HUDEP-2 (cell line): ENCODE measurements around the gene ZNF76.
"Not testable (repeated sequence)": the region's sequence is repeated elsewhere in the genome, so short reads cannot be mapped to it uniquely, and the experiment has no call there.

Experiments
- DNase-seq, 76 experiments: peaks; one replicate each; lab custom pipeline; 2025; ENCODE audit not compliant: unreplicated experiment in 76 of 76; lab: John Stamatoyannopoulos, UW

ZNF76 gene

DNA sequence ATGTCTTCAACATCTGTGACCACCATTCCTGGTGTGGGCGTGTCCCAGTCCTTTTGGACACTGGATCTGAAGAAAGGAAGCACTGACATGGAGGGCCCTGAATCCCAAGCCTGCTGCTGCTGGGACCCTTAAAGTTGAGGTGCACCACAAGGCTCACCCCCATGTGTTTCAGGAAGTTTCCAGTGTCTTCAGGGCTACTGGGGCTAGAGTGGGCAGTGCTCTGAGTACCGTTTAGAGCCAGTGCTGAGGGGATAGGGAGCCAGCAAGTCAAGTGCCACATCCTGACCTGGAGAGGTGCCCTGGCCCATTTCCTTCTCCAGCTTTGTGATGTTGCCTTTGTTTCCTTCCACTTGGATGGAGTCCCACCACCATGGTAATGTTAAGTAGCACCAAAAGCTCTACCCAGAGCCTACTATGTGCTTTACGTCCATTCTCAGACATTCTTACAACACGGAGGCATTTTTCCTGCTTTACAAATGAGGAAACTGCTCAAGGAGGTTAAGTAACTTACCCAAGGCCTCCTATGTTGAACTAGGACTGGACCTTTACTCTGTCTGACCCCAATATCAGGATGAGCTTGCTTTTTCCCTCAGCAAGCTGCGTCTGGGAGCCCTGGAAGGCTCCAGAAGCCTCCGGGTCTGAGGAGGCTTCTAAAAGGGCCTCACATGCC is 37.5 kb downstream of the ZNF76 start:
- no peak for DNase-seq

GRCh38 chr6:35297601-35298481 is 38.3 kb downstream of the ZNF76 start, which contains the start of gene DEF6:
TSS of gene DEF6 (plus strand) at chr6:35297818. CDS start at chr6:35297857, 39 bp downstream.
- DNase-seq = peak in 73 of 76 experiments; percentile 49 to 91 (median 78)

DNA sequence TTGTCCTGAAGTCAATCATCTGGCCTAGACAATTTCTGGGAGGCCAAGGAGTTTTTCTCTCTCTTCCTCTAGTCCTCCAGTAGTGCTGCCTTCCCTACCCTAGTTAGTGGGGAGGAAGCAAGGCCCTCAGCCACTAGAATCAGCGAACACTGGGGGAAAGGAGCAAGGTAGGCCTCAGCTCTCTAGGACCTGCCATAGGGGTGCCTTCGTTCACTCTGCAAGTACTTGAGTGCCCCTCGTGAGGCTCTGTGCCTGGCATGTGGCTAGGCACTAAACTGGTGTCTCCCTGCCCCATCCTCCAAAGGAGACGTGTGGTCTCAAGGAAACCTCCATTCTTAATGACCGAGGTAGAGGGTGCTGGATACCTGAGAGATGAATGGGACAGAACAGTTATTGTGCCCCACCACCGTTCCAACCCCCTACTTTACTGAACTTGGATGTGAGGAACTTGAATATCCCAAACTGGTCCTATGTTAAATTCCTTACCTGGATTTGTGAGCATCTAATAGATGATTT is 39.1 kb downstream of the ZNF76 start:
- no peak for DNase-seq

- DNase-seq = peak in 1 of 76 experiments; percentile 23
These were observed 40.1 kb downstream of the ZNF76 start for GRCh38 chr6:35299674-35300073.

DNA sequence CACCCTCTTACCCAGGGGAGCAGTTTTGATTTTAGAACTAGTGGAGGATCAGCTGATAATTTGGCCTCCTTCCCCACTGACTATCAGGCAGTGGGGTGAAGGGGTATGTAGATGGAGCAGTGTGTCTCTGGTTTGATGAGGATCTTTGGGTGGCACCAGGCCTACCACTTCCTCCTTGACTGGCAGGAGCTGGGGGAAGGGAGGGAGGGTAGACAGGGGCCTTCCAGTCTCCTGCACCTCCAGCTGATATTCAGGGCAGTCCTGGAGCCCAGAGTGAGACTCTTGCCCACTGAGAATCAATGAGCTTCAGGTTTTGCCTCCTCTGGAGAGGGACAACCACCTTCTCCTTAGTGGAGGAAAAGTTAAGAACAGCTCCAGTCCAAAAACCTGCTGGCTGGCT is 41.3 kb downstream of the ZNF76 start:
- DNase-seq = peak in 12 of 76 experiments; percentile 8 to 37 (median 19)

DNA sequence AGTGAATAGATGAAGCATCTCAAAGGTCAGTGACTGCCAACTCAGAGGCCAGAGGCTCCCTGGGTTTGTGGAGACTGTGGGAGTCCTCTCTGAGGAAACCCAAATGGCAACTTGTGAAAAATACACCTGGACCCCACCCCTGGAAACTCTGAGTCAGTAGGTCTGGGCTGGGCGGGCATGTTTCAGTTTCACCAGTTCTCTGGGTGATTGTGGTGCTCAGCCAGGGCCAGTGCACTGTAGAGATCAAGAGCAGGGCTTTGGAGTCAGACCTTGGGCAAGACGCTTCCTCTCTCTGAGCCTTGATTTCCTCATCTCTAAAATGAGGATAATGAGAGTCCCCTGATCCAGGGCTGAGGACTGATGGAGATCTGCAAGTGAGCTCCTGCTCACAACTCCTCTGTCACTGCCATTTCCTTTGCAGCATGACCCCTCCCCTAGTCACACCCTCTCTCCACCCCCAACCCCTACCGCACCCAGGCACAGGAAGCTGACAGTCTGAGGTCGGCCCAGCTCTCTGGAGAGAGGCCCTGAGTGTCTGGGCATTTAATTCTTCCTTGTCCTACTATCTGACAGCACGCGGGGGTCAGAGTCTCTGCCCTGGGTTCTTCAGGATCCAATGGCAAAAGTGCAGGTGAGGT is 43.2 kb downstream of the ZNF76 start:
- peak in 48 of 76 experiments; percentile 10 to 71 (median 38) for DNase-seq

DNA sequence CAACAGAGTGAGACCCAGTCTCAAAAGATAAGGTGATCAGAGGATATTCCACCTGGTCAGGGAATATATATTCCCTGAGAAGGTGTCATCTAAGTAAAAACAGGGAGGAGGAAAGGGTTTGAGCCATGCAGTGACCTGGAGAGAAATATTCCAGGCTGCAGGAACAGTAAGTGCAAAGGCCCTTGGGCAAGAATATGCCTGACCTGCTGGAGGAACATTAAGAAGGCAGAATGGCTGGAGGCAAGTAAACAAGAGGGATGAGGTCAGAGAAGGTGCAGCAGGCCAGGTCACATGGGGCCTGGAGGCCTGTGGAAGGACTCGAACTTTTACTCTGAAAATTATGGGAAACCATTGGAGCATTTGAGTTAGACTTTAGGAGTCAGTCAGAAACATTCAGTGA is 44.8 kb downstream of the ZNF76 start:
- DNase-seq = no peak

- DNase-seq = no peak
These were observed 45.6 kb downstream of the ZNF76 start for GRCh38 chr6:35305117-35305516.

- peak in 47 of 76 experiments; percentile 14 to 75 (median 32) for DNase-seq
These were observed 47.6 kb downstream of the ZNF76 start for GRCh38 chr6:35307138-35307537.

DNA sequence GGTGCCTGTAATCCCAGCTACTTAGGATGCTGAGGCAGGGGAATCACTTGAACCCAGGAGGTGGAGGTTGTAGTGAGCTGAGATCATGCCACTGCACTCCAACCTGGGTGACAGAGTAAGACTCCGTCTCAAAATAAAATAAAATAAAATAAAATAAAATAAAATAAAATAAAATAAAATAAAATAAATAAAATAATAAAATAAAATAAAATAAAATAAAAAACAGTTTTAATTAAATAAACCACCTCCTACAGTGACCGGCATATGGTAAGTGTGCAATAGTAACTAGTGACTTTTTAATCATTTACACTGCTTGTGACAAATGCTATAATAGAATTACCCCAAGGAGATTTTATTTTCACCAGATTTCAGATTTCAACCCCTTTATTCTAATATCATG is 49.0 kb downstream of the ZNF76 start:
- not testable (repeated sequence) for DNase-seq

DNA sequence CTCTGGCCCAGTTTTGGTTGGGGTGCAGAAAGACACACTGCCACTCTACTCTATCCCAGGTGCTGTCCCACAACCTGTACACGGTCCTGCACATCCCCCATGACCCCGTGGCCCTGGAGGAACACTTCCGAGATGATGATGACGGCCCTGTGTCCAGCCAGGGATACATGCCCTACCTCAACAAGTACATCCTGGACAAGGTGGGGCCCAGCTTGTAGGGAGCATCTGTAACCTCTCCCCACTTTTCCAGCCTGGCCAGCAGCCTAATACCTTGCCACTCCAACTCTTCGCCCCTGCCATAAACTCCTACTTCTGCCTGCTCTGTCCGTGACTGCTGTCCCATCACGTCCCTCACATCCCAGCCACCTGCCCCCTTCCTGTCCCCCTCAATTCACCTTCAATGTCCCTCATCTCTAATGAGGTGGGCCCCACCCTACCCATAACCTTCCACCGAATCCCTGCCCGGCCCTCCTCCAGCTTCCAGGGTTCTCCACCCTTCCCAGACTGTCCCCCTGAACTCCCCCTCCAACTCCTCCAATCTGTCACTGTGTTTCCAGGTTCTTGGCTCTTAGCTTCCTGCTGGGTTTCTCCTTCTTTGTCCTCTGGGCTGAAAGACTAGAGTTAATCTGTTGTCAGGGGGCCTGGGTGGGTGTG is 50.2 kb downstream of the ZNF76 start:
- no peak for DNase-seq

- no peak for DNase-seq
These were observed 50.8 kb downstream of the ZNF76 start for GRCh38 chr6:35310265-35310831.

DNA sequence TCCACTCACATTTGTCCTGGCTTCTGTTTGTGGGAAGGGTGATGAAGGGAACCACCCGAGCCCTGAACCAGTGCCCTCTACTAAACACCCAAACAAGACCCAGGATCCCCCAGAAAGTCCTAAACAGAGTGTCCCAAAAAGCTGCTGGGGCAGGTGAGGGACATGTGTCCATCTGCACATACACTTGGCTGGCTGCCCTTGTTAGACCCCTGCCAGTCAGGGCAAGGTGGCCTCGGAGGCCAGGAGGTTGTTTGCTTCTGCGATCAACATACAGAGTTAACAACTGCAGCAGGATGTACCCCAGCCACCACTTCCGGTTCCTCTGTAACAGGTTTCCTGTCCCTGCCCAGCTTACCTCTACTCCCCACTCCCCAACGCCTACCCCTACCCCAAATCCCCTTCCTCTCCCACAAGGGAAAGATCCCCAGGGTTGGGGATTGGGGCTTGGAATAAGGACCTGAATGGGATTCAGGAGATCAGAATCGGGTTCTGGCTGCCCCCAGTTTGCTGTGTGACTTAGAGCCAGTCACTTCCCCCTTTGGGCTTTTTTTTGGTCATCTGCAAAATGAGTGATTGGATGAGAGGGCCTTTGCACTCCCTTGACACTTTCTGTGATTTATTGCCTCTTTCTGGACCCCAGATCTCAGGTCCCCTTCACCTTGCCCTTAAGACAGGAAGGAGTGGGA is 52.0 kb downstream of the ZNF76 start:
- no peak for DNase-seq

DNA sequence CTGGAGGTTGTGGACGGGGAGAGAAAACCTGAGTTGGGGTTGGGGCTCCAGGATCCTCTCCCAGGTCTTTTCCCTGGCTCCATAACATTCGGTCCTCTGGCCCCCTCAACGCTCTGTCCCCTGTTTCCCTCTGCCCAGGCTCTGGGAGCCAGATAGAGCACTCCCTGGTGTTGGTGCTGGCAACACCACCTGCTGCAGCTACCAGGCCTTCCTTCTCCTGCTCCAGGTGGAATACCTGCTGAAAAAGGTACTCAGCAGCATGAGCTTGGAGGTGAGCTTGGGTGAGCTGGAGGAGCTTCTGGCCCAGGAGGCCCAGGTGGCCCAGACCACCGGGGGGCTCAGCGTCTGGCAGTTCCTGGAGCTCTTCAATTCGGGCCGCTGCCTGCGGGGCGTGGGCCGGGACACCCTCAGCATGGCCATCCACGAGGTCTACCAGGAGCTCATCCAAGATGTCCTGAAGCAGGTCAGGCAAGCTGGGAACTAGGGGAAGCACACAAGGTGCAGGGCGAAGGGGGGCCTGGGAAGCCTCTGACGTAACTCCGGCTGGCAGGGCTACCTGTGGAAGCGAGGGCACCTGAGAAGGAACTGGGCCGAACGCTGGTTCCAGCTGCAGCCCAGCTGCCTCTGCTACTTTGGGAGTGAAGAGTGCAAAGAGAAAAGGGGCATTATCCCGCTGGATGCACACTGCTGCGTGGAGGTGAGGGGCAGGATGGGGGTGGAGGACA is 52.7 kb downstream of the ZNF76 start:
- no peak for DNase-seq

GRCh38 chr6:35312807-35313206 is 53.3 kb downstream of the ZNF76 start:
- no peak for DNase-seq

DNA sequence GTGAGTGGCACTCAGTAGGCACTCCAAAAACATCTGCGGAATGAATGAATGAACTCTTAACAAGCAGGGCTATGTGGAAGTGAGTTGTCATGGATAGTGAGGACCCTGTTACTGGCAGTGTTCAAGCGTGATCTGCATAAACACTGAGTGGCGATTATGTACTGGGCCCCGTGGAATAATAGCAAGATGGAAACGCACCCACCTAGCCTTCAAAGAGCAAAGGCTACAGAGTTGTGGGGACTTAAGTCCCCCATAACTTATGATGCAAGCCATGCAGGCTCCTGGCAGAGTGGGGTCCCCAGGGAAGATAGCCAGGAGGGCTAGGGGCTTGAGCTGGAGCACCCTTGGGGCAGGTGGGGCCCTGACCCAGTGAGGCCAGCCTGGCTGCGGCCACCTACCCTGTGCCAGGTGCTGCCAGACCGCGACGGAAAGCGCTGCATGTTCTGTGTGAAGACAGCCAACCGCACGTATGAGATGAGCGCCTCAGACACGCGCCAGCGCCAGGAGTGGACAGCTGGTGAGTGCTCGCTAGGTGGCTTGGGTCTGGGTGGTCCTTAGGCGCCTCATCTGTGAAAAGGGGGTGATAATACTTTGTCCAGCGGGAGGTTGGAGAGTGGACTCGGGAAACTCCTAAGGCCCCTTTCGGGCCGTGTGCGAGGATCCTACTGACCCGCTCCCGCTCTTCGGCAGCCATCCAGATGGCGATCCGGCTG is 58.1 kb downstream of the ZNF76 start:
- no peak for DNase-seq

DNA sequence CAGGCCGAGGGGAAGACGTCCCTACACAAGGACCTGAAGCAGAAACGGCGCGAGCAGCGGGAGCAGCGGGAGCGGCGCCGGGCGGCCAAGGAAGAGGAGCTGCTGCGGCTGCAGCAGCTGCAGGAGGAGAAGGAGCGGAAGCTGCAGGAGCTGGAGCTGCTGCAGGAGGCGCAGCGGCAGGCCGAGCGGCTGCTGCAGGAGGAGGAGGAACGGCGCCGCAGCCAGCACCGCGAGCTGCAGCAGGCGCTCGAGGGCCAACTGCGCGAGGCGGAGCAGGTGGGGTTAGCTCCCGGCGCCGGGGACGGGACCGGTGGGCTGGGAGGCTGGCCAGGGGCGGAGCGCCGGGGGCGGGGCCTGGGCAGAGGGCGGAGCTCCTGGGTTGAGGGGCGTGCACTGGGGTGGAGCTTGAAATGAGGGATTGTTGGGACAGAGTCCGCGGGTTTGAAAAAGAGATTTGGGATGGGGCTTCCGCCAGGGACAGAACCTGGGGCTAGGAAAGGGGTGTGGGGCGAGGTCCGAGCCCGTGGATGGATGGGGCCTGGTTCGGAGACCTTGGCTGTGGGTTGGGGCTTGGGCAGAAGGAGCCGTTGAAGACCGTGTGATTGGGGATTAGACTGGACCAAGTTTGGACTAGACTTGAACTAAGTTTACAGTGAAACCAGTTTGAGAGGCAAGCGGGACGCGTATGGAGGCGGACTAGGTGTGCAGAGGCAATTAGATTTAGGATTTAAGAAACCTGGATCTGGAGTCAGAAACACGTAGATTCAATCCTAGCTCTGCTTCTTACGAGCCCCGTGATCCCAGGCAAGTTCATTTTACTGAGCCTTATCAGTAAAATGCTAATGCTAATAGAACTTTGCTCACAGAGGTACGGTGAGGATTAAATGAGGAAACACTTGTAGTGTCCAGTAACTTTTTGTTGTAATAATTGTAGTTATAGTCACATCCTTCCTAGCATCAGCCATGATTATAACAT is 58.9 kb downstream of the ZNF76 start:
- DNase-seq = no peak
